Mesenchymal stem cell (in vitro differentiated cells and primary cell): ENCODE results near the gene AMELX.

Source experiments
- DNase-seq: peaks from one replicate; pipeline ENCODE4 v3.0.0-alpha.2; 2013
- H2AFZ ChIP-seq: one replicate; pipeline ENCODE4 v1.6.1; 2013; ENCODE audit warnings: low read depth, mild to moderate bottlenecking, control low read depth, inconsistent platforms, low read length, moderate library complexity
- H2AK5ac ChIP-seq: 2 replicates; pipeline ENCODE4 v1.6.1; 2013; ENCODE audit warnings: low read length, moderate library complexity, mild to moderate bottlenecking, inconsistent platforms; ENCODE audit not compliant: severe bottlenecking
- H2BK120ac ChIP-seq: one replicate; pipeline ENCODE4 v1.6.1; 2013; ENCODE audit warnings: low read depth, mild to moderate bottlenecking, inconsistent platforms, low read length, moderate library complexity
- H2BK12ac ChIP-seq, 2 experiments: one replicate each; pipeline ENCODE4 v1.6.1; 2013; ENCODE audit warnings: inconsistent platforms in 2 of 2, low read length in 2 of 2, mild to moderate bottlenecking in 2 of 2, moderate library complexity in 2 of 2, control low read depth in 1 of 2
- H2BK15ac ChIP-seq: one replicate; pipeline ENCODE4 v1.6.1; 2013; ENCODE audit warnings: mild to moderate bottlenecking, low read depth, inconsistent platforms; ENCODE audit not compliant: poor library complexity, severe bottlenecking
- H2BK5ac ChIP-seq: 2 replicates; pipeline ENCODE4 v1.6.1; 2013; ENCODE audit warnings: low read depth, mild to moderate bottlenecking, low read length, control low read depth, inconsistent platforms; ENCODE audit not compliant: poor library complexity, severe bottlenecking
- H3K14ac ChIP-seq, 2 experiments: one replicate each; pipeline ENCODE4 v1.6.1; 2013; ENCODE audit warnings: inconsistent platforms in 2 of 2, low read length in 2 of 2, control low read depth in 1 of 2, mild to moderate bottlenecking in 1 of 2, moderate library complexity in 1 of 2
- H3K18ac ChIP-seq, 2 experiments: one replicate each; pipeline ENCODE4 v1.6.1; 2013; ENCODE audit warnings: inconsistent platforms in 2 of 2, low read length in 2 of 2, control low read depth in 1 of 2, low read depth in 1 of 2, mild to moderate bottlenecking in 1 of 2
- H3K23ac ChIP-seq, 2 experiments: one replicate each; pipeline ENCODE4 v1.6.1; 2013; ENCODE audit warnings: inconsistent platforms in 2 of 2, low read length in 2 of 2, mild to moderate bottlenecking in 2 of 2, moderate library complexity in 2 of 2, control low read depth in 1 of 2
- H3K27ac ChIP-seq: 2 replicates; pipeline ENCODE4 v1.5.1; 2013; ENCODE audit warnings: mild to moderate bottlenecking, moderate library complexity, low read length, control low read depth, inconsistent platforms; ENCODE audit not compliant: poor library complexity, severe bottlenecking
- H3K27me3 ChIP-seq, 2 experiments: 2 replicates each; pipeline versions ENCODE4 v1.6.1 to v1.7.0; 2013; ENCODE audit warnings: low read length in 2 of 2, mild to moderate bottlenecking in 2 of 2, moderate library complexity in 2 of 2, control low read depth in 1 of 2, inconsistent platforms in 1 of 2; ENCODE audit not compliant: control insufficient read depth in 1 of 2, insufficient read depth in 1 of 2
- H3K36me3 ChIP-seq, 2 experiments: 2 replicates each; pipeline versions ENCODE4 v1.6.1 to v1.7.0; 2013; ENCODE audit warnings: low read length in 2 of 2, control low read depth in 1 of 2, inconsistent platforms in 1 of 2, low read depth in 1 of 2, mild to moderate bottlenecking in 1 of 2; ENCODE audit not compliant: insufficient read depth in 2 of 2, control insufficient read depth in 1 of 2
- H3K4ac ChIP-seq, 2 experiments: one replicate each; pipeline ENCODE4 v1.6.1; 2013; ENCODE audit warnings: inconsistent platforms in 2 of 2, low read length in 2 of 2, mild to moderate bottlenecking in 2 of 2, moderate library complexity in 2 of 2, control low read depth in 1 of 2, low read depth in 1 of 2
- H3K4me1 ChIP-seq: 2 replicates; pipeline ENCODE4 v1.6.1; 2013; ENCODE audit warnings: low read depth, low read length, control low read depth; ENCODE audit not compliant: control insufficient read depth, insufficient read depth
- H3K4me2 ChIP-seq: 2 replicates; pipeline ENCODE4 v1.6.1; 2013; ENCODE audit warnings: low read length, mild to moderate bottlenecking, inconsistent platforms; ENCODE audit not compliant: poor library complexity, severe bottlenecking
- H3K4me3 ChIP-seq, 2 experiments: 2 replicates each; pipeline versions ENCODE4 v1.5.1 to v1.7.0; 2013; ENCODE audit warnings: low read length in 2 of 2, mild to moderate bottlenecking in 2 of 2, control low read depth in 1 of 2, low read depth in 1 of 2; ENCODE audit not compliant: insufficient read depth in 1 of 2
- H3K79me1 ChIP-seq: replicated peaks from 2 replicates; pipeline ENCODE4 v1.6.1; 2013; ENCODE audit warnings: mild to moderate bottlenecking, control low read depth, low read length, inconsistent platforms; ENCODE audit not compliant: poor library complexity, severe bottlenecking
- H3K9ac ChIP-seq: 2 replicates; pipeline ENCODE4 v1.7.0; 2013; ENCODE audit warnings: mild to moderate bottlenecking, low read length, moderate library complexity
- H3K9me3 ChIP-seq: 2 replicates; pipeline ENCODE4 v1.7.0; 2013; ENCODE audit warnings: mild to moderate bottlenecking, low read length; ENCODE audit not compliant: control insufficient read depth
- H4K8ac ChIP-seq: one replicate; pipeline ENCODE4 v1.6.1; 2013; ENCODE audit warnings: inconsistent platforms, mild to moderate bottlenecking, low read length, moderate library complexity
- H4K91ac ChIP-seq: one replicate; pipeline ENCODE4 v1.6.1; 2013; ENCODE audit warnings: mild to moderate bottlenecking, low read length, inconsistent platforms
- WGBS: methylation state at CpG from one replicate; pipeline ENCODE4 v1.1.7; 2013; ENCODE audit warnings: mixed read lengths; 5-methylcytosine and 5-hydroxymethylcytosine counted together

AMELX gene

DNA sequence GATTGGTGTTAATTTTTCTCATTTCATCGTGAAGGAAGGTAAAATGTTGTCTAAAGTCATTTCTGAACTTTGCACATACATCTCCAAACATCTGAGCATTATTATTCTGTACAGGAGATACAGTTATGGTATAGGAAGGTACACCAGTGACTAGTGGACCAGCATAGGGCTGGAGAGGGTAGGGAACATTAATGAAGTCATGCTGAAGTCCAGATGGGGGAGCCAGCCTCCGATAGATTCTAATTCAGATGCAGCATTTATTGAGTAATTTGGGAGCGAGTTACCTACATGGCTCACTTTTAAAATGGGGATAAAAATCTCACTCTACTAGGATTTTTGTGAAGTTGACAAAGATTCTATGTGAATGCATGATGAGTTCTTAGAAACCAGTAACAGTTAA lies 34.9 kb downstream of the AMELX start:
- no peak overlapping the region for H4K91ac ChIP-seq
- H3K4me3 ChIP-seq, result no peak overlapping the region
- no peak overlapping the region for H3K4ac ChIP-seq
- H4K8ac ChIP-seq, result no peak overlapping the region
- no peak overlapping the region for H2AFZ ChIP-seq
- H3K4me2 ChIP-seq, result no peak overlapping the region
- 80% methylated on average over 1 of the region's 3 CpGs for WGBS
- H2BK120ac ChIP-seq, result no peak overlapping the region
- no peak overlapping the region for H2BK15ac ChIP-seq
- DNase-seq, result no peak
- H3K23ac ChIP-seq, result no peak overlapping the region
- no peaks in the 10 kb centered on the region for H3K4me1 ChIP-seq
- no peak overlapping the region for H3K18ac ChIP-seq
- H3K9ac ChIP-seq, result no peak overlapping the region
- H3K27ac ChIP-seq, result no peak overlapping the region
- peaks cover 7% of the 10 kb centered on the region for H3K9me3 ChIP-seq
- no peak overlapping the region for H3K14ac ChIP-seq
- H3K36me3 ChIP-seq, result no peaks in the 10 kb centered on the region
- no peak overlapping the region for H2AK5ac ChIP-seq
- H2BK12ac ChIP-seq, result no peak overlapping the region
- H3K79me1 ChIP-seq, result no peaks in the 10 kb centered on the region
- H3K27me3 ChIP-seq, result no peaks in the 10 kb centered on the region
- H2BK5ac ChIP-seq, result no peak overlapping the region

DNA sequence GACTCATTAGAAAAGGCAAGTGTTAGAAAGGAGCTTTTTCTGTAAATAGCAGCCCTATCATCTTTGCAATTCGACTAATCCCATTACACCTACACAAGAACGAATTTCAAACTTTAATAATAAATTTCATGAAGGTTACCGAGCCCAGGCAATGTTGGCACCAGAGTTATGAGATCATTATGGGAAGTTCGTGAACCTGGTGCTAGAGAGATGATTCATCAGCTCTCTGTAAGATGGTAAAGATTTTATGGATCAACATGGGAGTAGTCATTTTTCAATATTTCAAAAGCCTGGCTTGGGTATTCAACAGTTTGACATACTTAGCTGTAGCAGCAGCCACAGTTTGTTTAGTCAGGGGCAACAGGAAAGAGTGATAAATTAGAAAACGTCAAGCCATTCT lies 35.8 kb downstream of the AMELX start:
- no peak overlapping the region for H3K23ac ChIP-seq
- no peak overlapping the region for H2AK5ac ChIP-seq
- H3K4me1 ChIP-seq, result no peaks in the 10 kb centered on the region
- DNase-seq, result no peak
- no peak overlapping the region for H2BK5ac ChIP-seq
- H3K27ac ChIP-seq, result no peak overlapping the region
- H3K14ac ChIP-seq, result no peak overlapping the region
- no peak overlapping the region for H3K18ac ChIP-seq
- H3K9me3 ChIP-seq, result peaks cover 5% of the 10 kb centered on the region
- H3K36me3 ChIP-seq, result no peaks in the 10 kb centered on the region
- H3K79me1 ChIP-seq, result no peaks in the 10 kb centered on the region
- no peak overlapping the region for H2BK120ac ChIP-seq
- no peak overlapping the region for H3K4ac ChIP-seq
- H2BK15ac ChIP-seq, result no peak overlapping the region
- H4K8ac ChIP-seq, result no peak overlapping the region
- no peak overlapping the region for H2BK12ac ChIP-seq
- 66% methylated on average over 2 of the region's 5 CpGs for whole genome bisulfite sequencing
- no peak overlapping the region for H3K4me2 ChIP-seq
- no peak overlapping the region for H4K91ac ChIP-seq
- H3K4me3 ChIP-seq, result no peak overlapping the region
- no peak overlapping the region for H2AFZ ChIP-seq
- no peaks in the 10 kb centered on the region for H3K27me3 ChIP-seq
- H3K9ac ChIP-seq, result no peak overlapping the region

GRCh38 chrX:11331788-11332187 lies 38.6 kb downstream of the AMELX start:
- Histone ChIP-seq H4K91ac (no peak overlapping the region), H3K4me3 (no peak overlapping the region), H3K9ac (no peak overlapping the region), H2AK5ac (no peak overlapping the region), H3K9me3 (no peaks in the 10 kb centered on the region), H2BK12ac (no peak overlapping the region), H2BK5ac (no peak overlapping the region), H3K27ac (no peak overlapping the region), H3K14ac (no peak overlapping the region), H3K4me1 (no peaks in the 10 kb centered on the region), H3K27me3 (no peaks in the 10 kb centered on the region), H2BK15ac (no peak overlapping the region), H3K18ac (no peak overlapping the region), H3K79me1 (no peaks in the 10 kb centered on the region), H3K4ac (no peak overlapping the region), H3K23ac (no peak overlapping the region), H2BK120ac (no peak overlapping the region), H2AFZ (no peak overlapping the region), H3K36me3 (no peaks in the 10 kb centered on the region), H4K8ac (no peak overlapping the region), H3K4me2 (no peak overlapping the region)
- WGBS, result 83% methylated on average over 1 of the region's 2 CpGs
- no peak for DNase-seq

- H2BK120ac ChIP-seq, result no peak overlapping the region
Observed at GRCh38 chrX:11334165-11334564, 41.0 kb downstream of the AMELX start.

More at GRCh38 chrX:11334165-11334564, 41.0 kb downstream of the AMELX start:
- no peak overlapping the region for H2BK12ac ChIP-seq
- DNase-seq, result no peak
- no peak overlapping the region for H3K4ac ChIP-seq
- H3K23ac ChIP-seq, result no peak overlapping the region
- no peak overlapping the region for H4K91ac ChIP-seq
- H3K36me3 ChIP-seq, result no peaks in the 10 kb centered on the region
- H3K27ac ChIP-seq, result no peak overlapping the region
- H3K4me1 ChIP-seq, result no peaks in the 10 kb centered on the region
- H4K8ac ChIP-seq, result no peak overlapping the region
- no peaks in the 10 kb centered on the region for H3K9me3 ChIP-seq
- no peak overlapping the region for H2BK15ac ChIP-seq
- no peak overlapping the region for H2AFZ ChIP-seq
- H3K79me1 ChIP-seq, result no peaks in the 10 kb centered on the region
- no peak overlapping the region for H3K18ac ChIP-seq
- H3K14ac ChIP-seq, result no peak overlapping the region
- 75% methylated on average over 2 of the region's 2 CpGs for WGBS
- no peaks in the 10 kb centered on the region for H3K27me3 ChIP-seq
- H2BK5ac ChIP-seq, result no peak overlapping the region
- H3K4me2 ChIP-seq, result no peak overlapping the region
- no peak overlapping the region for H3K4me3 ChIP-seq
- H2AK5ac ChIP-seq, result no peak overlapping the region
- no peak overlapping the region for H3K9ac ChIP-seq
